Measurements from ENCODE around the gene DNMBP.

DNA sequence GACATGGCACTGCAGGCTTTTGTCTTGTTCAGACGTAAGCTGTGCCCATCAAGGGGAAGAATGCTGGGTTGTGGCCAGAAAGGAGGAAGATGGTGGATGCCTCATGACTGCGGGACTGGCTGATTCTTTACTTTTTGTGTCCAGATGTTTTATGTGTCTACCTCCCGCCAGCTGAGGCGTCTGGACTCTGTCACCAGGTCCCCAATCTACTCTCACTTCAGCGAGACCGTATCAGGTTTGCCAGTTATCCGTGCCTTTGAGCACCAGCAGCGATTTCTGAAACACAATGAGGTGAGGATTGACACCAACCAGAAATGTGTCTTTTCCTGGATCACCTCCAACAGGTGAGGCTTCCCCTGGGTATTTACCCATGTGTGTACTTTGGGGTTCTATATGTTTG, 173.8 kb downstream of the DNMBP start:
- no peak for TF ChIP-seq GATA2 (IDR thresholded peaks at IDR 0.05; ENCODE audit: low read depth, low read length)
- no peak for TF ChIP-seq GATA3 (IDR thresholded peaks at IDR 0.05; ENCODE audit: low read depth, low read length)

Measured in SH-SY5Y (cell line).